SK-N-MC (cell line): ENCODE results near the gene RAB7B.

ENCODE experiments used
- DNase-seq: peaks from one replicate; pipeline ENCODE4 v3.0.0-alpha.2; 2011; ENCODE audit warnings: low read depth, low spot score
- H3K27ac ChIP-seq: fragments of 200-600 bp; sonication (generic); 2 replicates; pipeline ENCODE4 v1.5.1; 2016; ENCODE audit warnings: mixed run types
- H3K36me3 ChIP-seq: fragments of 200-600 bp; sonication (generic); 2 replicates; pipeline ENCODE4 v1.6.1; 2017; ENCODE audit warnings: antibody characterized with exemption, low read length, mixed read lengths; ENCODE audit not compliant: insufficient read depth
- H3K4me3 ChIP-seq: fragments of 200-600 bp; sonication (generic); 2 replicates; pipeline ENCODE4 v1.5.1; 2016
- H3K9ac ChIP-seq: fragments of 200-600 bp; sonication (generic); 2 replicates; pipeline ENCODE4 v1.8.0; 2017; ENCODE audit warnings: mixed run types, mixed read lengths; ENCODE audit not compliant: insufficient read length
- H3K9me3 ChIP-seq: fragments of 200-600 bp; sonication (generic); 2 replicates; pipeline ENCODE4 v1.6.1; 2017; ENCODE audit warnings: low read depth, mild to moderate bottlenecking, antibody characterized with exemption, low read length, moderate library complexity, mixed read lengths
- EZH2 ChIP-seq: fragments of 200-600 bp; sonication (generic); IDR thresholded peaks from one replicate; pipeline ENCODE4 v1.6.1; 2017; ENCODE audit warnings: antibody characterized with exemption
- FOXP2 ChIP-seq: optimal IDR thresholded peaks from 2 replicates; pipeline ENCODE3; 2011; ENCODE audit warnings: mild to moderate bottlenecking, moderate library complexity; ENCODE audit not compliant: insufficient read depth; ENCODE audit errors: extremely low read length, control extremely low read depth
- POLR2AphosphoS5 ChIP-seq: IDR thresholded peaks from 2 replicates; pipeline ENCODE4 v1.6.1; 2012; ENCODE audit warnings: mild to moderate bottlenecking, low read depth, low read length, borderline replicate concordance

The RAB7B gene

DNA sequence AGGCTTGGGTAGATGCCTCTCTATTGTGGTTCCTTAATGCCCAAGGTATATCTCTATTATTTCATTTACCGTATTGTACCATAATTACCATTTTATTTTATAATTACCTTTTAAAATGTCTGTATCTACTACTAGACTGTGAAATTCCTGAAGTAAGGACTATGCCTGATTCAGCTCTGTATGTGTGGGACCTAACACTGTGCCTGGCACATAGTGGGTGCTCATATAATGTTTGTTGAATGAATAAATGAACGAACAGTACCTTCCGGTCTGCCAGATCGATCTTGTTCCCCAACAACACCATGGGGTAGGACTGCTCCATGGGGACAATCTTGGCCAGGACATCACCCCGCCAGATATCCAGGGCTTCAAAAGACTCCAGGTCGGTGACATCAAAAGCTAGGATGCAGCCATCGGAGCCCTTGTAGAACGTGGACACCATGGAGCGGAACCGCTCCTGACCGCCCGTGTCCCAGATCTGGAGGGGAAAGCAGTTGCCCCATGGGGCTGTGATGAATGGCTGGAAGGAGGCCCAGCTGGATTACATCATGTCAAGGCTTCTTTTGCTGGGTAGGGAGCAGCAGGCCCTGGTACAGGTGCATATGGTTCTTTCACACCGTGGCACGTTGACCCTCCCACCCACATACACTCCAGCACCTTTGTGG lies 10.8 kb downstream of the RAB7B start:
- TF ChIP-seq FOXP2 (no peak), EZH2 (no peak), POLR2AphosphoS5 (no peak)
- no peak overlapping the region for H3K27ac ChIP-seq
- H3K4me3 ChIP-seq = no peak overlapping the region
- DNase-seq = no peak
- no peaks in the 10 kb centered on the region for H3K9me3 ChIP-seq
- no peak overlapping the region for H3K9ac ChIP-seq
- H3K36me3 ChIP-seq = no peaks in the 10 kb centered on the region

DNA sequence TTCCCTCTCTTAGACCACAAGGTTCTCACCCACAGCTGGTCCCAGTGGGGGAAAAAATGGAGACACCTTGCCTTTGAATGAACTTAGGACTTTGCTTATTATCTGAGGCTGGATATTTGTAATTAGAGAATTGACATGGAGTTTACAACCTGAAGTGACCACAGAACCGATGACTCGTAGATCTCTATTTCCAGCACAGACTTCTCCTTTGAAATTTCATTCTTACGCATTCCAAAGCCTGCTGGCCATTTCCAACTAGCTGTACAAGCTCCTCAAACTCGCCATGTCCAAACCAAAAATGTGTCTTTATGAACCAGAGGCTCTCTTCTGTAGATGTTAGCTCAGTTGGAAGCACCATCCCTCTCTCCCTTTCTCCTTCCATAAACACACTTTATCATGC lies 12.0 kb downstream of the RAB7B start:
- no peaks in the 10 kb centered on the region for H3K9me3 ChIP-seq
- no peaks in the 10 kb centered on the region for H3K36me3 ChIP-seq
- no peak overlapping the region for H3K9ac ChIP-seq
- no peak overlapping the region for H3K27ac ChIP-seq
- H3K4me3 ChIP-seq = no peak overlapping the region
- TF ChIP-seq FOXP2 (no peak), POLR2AphosphoS5 (no peak), EZH2 (no peak)
- no peak for DNase-seq

DNA sequence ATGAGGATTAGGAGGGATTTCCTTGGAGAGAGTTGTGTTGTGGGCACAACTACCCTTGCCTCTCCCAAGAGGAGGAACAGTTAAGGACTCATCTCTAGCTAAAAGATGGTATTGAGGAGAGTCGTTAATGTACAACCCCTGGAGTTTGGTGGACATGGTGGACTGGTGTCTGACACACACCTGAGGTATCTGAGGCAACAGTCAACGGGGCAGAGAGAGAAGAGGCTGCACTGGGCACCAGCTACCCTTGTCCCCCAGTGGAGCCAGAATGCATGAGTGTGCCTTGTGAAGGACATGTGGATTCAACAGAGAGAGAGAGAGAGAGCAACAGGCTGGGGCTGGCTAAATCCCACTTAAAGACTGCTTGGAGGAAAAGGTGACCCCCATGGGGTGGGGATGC lies 13.0 kb downstream of the RAB7B start:
- TF ChIP-seq EZH2 (no peak), FOXP2 (no peak)
- Histone ChIP-seq H3K27ac (no peak overlapping the region), H3K4me3 (no peak overlapping the region)

DNA sequence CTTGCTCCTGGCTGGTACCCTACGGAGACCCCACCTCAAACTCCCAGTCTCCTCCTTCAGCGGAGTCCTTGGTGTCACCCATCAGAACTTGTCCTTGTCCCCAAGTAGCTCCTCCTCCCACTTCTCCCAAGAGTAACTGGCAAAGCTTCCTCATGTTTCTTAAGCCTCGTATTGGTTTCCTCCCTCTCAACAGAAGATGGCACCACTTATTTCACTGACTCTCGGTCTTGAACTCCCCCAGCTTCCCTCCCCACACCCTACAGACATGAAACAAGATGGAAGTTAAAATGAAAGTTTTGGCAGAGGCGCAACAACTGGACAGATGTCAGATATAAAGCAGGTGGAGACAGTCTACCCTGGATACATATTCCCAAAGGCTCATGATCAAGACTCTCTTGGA lies 13.4 kb downstream of the RAB7B start:
- Histone ChIP-seq H3K27ac (no peak overlapping the region), H3K9me3 (no peaks in the 10 kb centered on the region), H3K4me3 (no peak overlapping the region), H3K36me3 (no peaks in the 10 kb centered on the region), H3K9ac (no peak overlapping the region)
- no peak for TF ChIP-seq FOXP2
- TF ChIP-seq EZH2 = no peak
- TF ChIP-seq POLR2AphosphoS5 = no peak
- DNase-seq = no peak

More for the DNA sequence above, 13.0 kb downstream of the RAB7B start:
- DNase-seq = no peak
- Histone ChIP-seq H3K9me3 (no peaks in the 10 kb centered on the region), H3K36me3 (no peaks in the 10 kb centered on the region), H3K9ac (no peak overlapping the region)

DNA sequence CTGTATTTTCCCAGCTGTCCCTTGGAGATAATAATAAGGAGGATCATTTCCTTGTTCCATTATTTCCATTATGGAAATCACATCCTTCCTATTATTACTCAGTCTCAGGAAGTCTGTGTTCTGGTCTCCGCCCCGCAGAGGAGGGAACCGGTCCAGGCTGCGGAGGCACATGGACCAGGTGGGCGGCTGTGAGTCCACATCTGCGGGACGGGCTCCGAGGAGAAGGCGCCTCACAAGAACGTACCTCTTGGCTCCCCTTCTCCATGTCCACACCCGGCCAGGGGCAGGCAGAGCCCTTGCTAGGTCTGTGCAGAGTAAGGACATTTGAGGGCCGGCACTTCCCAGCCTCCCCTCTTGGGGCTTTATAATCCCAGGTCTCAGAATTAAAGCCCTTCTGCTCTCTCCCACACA lies 14.6 kb downstream of the RAB7B start:
- Histone ChIP-seq H3K4me3 (no peak overlapping the region), H3K9me3 (no peaks in the 10 kb centered on the region), H3K9ac (no peak overlapping the region), H3K27ac (no peak overlapping the region), H3K36me3 (no peaks in the 10 kb centered on the region)
- TF ChIP-seq EZH2 = no peak
- TF ChIP-seq POLR2AphosphoS5 = no peak
- no peak for TF ChIP-seq FOXP2
- DNase-seq = no peak

DNA sequence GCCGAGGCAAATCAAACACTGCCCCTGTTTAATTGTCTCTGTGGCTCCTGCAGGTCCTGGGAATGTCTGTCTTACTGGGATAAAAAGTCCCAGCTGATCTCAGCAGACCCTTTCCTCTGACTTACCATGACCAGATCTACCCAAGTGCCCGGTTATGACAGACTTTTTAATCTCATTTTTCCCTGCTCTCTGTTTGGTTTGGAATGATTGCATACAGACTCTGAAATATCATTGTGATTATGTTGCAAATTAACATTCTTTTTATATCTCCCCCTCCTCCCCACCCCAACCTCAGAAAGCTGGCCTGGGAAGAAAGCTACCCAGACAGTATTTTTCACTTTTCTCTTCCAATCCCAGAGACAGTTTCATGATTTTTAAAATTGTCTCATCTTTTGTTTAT lies 16.3 kb downstream of the RAB7B start:
- DNase-seq = no peak
- Histone ChIP-seq H3K4me3 (no peak overlapping the region), H3K36me3 (no peaks in the 10 kb centered on the region), H3K9ac (no peak overlapping the region), H3K9me3 (no peaks in the 10 kb centered on the region), H3K27ac (no peak overlapping the region)
- TF ChIP-seq POLR2AphosphoS5 = no peak
- no peak for TF ChIP-seq EZH2
- no peak for TF ChIP-seq FOXP2

DNA sequence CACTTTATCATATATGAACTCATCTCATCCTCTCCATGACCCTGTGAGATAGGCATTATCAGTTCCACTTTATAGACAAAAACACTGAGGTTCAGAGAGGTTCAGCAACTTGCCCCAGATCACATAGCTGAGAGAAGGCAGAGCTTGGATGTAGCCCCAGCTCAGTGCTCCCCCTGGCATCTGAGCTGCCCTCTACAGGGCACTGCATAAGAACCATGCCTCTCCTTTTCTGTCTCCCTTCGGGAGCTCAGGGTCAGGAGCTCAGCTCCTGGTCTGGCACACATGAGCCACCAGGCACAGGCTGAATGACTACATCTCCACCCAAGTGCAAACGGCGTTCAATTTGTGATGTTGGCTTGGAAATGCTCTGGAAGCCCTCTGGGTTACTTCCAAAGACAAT lies 16.9 kb downstream of the RAB7B start:
- no peak for TF ChIP-seq POLR2AphosphoS5
- no peak for TF ChIP-seq EZH2
- TF ChIP-seq FOXP2 = no peak
- no peak overlapping the region for H3K27ac ChIP-seq
- no peaks in the 10 kb centered on the region for H3K9me3 ChIP-seq
- no peak overlapping the region for H3K9ac ChIP-seq
- H3K36me3 ChIP-seq = no peaks in the 10 kb centered on the region
- DNase-seq = no peak
- H3K4me3 ChIP-seq = no peak overlapping the region

DNA sequence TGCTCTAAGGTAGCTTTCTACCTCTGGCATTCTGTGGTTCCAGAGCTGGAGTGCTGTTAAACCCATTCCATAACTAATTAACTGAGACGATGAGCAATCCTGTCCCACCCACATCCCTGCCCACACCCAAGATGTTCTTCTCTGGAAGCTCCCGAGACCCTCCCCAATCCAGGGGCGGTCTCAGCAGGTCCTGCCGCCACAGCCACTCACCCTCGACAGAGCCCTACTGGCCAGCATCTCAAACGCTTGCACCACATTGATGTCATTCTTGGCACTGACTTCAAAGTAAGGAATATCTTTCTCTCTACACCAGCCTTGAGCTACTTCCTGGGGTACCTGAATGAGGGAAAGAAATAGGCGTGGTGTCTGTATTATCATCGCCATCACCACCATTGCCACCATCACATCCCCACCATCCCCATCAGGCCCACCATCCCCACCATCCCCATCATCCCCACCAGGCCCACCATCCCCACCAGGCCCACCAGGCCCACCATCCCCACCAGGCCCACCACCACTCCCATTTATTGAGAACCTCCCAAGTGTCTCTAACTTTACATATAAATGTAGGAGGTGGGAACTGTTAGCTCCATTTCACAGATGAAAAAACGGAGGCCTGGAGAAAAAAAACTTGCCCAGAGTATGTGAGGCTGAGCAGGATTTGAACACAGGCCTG lies 17.7 kb downstream of the RAB7B start:
- no peak overlapping the region for H3K9ac ChIP-seq
- H3K36me3 ChIP-seq = no peaks in the 10 kb centered on the region
- no peak overlapping the region for H3K27ac ChIP-seq
- TF ChIP-seq EZH2 (no peak), POLR2AphosphoS5 (no peak), FOXP2 (no peak)
- no peak for DNase-seq
- H3K4me3 ChIP-seq = no peak overlapping the region
- no peaks in the 10 kb centered on the region for H3K9me3 ChIP-seq
